GM23248 (cell line): ENCODE measurements around the gene IMPACT.

ENCODE experiments used
- EZH2 ChIP-seq: fragments of 200-600 bp; sonication (generic); IDR thresholded peaks from 2 replicates; pipeline ENCODE4 v1.6.1; 2018; ENCODE audit warnings: antibody characterized with exemption, mild to moderate bottlenecking; ENCODE audit not compliant: insufficient read depth, poor library complexity, severe bottlenecking
- EZH2phosphoT487 ChIP-seq: fragments of 200-600 bp; sonication (generic); IDR thresholded peaks from 2 replicates; pipeline ENCODE4 v1.6.1; 2018; ENCODE audit warnings: antibody characterized with exemption, moderate library complexity, mild to moderate bottlenecking, low read depth; ENCODE audit not compliant: insufficient read depth

- TF ChIP-seq EZH2 (no peak), EZH2phosphoT487 (no peak)
Measured at GRCh38 chr18:24461996-24462395, 35.5 kb downstream of the IMPACT start.
